SK-N-SH (cell line): ENCODE measurements around the gene GTF2I. TPM values are rescaled to one million over a fixed set of nuclear protein-coding genes. Genes with fewer than 3 reads are reported as not detected.
"Not testable (repeated sequence)": the region's sequence is repeated elsewhere in the genome, so short reads cannot be mapped to it uniquely, and the experiment has no call there.

Experiments
- CTCF ChIA-PET: fragments of 300-600, 350-600 bp; formaldehyde crosslinking; extraction: SDS; loops from one replicate; lab custom pipeline; 2021; lab: Yijun Ruan, JAX
- POLR2A ChIA-PET: fragments of 350-600 bp; sonication (Branson Sonifier 250); formaldehyde crosslinking; extraction: SDS; loops from one replicate; lab custom pipeline; 2020; ENCODE audit warnings: antibody characterized with exemption, inconsistent platforms; lab: Yijun Ruan, JAX
- DNase-seq: peaks from one replicate; pipeline ENCODE4 v3.0.0; 2012
- H2AFZ ChIP-seq: fragments of 200-600 bp; sonication (generic); 2 replicates; pipeline ENCODE4 v1.8.1; 2016; ENCODE audit warnings: antibody characterized with exemption, mild to moderate bottlenecking, low read depth
- H3F3A ChIP-seq: fragments of 200-600 bp; sonication (generic); replicated peaks from 2 replicates; pipeline ENCODE3; 2016; ENCODE audit warnings: antibody characterized with exemption, mild to moderate bottlenecking; ENCODE audit not compliant: insufficient read depth
- H3K27ac ChIP-seq, 2 experiments: fragments of 200-500 bp in 1 of 2; fragments of 200-600 bp in 1 of 2; sonication (Bioruptor generic) in 1 of 2; sonication (generic), shearing (Covaris generic) in 1 of 2; 2 replicates each; pipeline versions ENCODE4 v1.5.1 to v1.6.1; 2014 to 2016; ENCODE audit warnings: low read depth in 2 of 2, inconsistent platforms in 1 of 2, low read length in 1 of 2, mild to moderate bottlenecking in 1 of 2, mixed read lengths in 1 of 2
- H3K27me3 ChIP-seq: fragments of 200-600 bp; sonication (generic), shearing (Covaris generic); 2 replicates; pipeline ENCODE4 v1.6.1; 2016; ENCODE audit warnings: mixed run types; ENCODE audit not compliant: insufficient read depth
- H3K36me3 ChIP-seq, 2 experiments: fragments of 200-500 bp in 1 of 2; fragments of 200-600 bp in 1 of 2; sonication (Bioruptor generic) in 1 of 2; sonication (generic) in 1 of 2; replicated peaks in 1 of 2; 2 replicates each; pipeline versions ENCODE3 to v1.5.1; 2014 to 2016; ENCODE audit warnings: low read length in 1 of 2, mild to moderate bottlenecking in 1 of 2; ENCODE audit not compliant: insufficient read depth in 2 of 2, control insufficient read depth in 1 of 2
- H3K4me1 ChIP-seq, 2 experiments: fragments of 200-500 bp in 1 of 2; fragments of 200-600 bp in 1 of 2; sonication (Bioruptor generic) in 1 of 2; sonication (generic), shearing (Covaris generic) in 1 of 2; 2 replicates each; pipeline versions ENCODE4 v1.5.1 to v1.6.1; 2014 to 2016; ENCODE audit warnings: low read depth in 1 of 2, low read length in 1 of 2, mixed run types in 1 of 2; ENCODE audit not compliant: insufficient read depth in 2 of 2, control insufficient read depth in 1 of 2
- H3K4me2 ChIP-seq: fragments of 200-600 bp; sonication (generic), shearing (Covaris generic); 2 replicates; pipeline ENCODE4 v1.6.1; 2017; ENCODE audit warnings: mixed run types
- H3K4me3 ChIP-seq, 2 experiments: fragments of 200-500 bp in 1 of 2; fragments of 200-600 bp in 1 of 2; sonication (Bioruptor generic) in 1 of 2; sonication (generic), shearing (Covaris generic) in 1 of 2; 2 replicates each; pipeline versions ENCODE4 v1.5.1 to v1.8.1; 2014 to 2016; ENCODE audit warnings: low read depth in 2 of 2, inconsistent platforms in 1 of 2, low read length in 1 of 2, mild to moderate bottlenecking in 1 of 2, mixed read lengths in 1 of 2, moderate library complexity in 1 of 2
- H3K79me2 ChIP-seq: fragments of 200-600 bp; sonication (generic); 2 replicates; pipeline ENCODE4 v1.8.1; 2017; ENCODE audit warnings: mild to moderate bottlenecking; ENCODE audit not compliant: insufficient read depth
- H3K9ac ChIP-seq: fragments of 200-600 bp; sonication (generic); 2 replicates; pipeline ENCODE4 v1.6.1; 2017; ENCODE audit warnings: mixed run types
- H3K9me2 ChIP-seq: fragments of 200-600 bp; sonication (generic); 2 replicates; pipeline ENCODE4 v1.6.1; 2017; ENCODE audit warnings: mixed run types
- H3K9me3 ChIP-seq: fragments of 200-600 bp; sonication (generic); 2 replicates; pipeline ENCODE4 v1.6.1; 2017; ENCODE audit warnings: mixed run types, mild to moderate bottlenecking, moderate library complexity
- H4K20me1 ChIP-seq: fragments of 200-600 bp; sonication (generic); 2 replicates; pipeline ENCODE4 v1.6.1; 2017; ENCODE audit warnings: mild to moderate bottlenecking, mixed run types; ENCODE audit not compliant: insufficient read depth
- WGBS: methylation state at CpG from one replicate; pipeline ENCODE4 v1.1.6; 2017; ENCODE audit warnings: low lambda C conversion rate; 5-methylcytosine and 5-hydroxymethylcytosine counted together
- polyA plus RNA-seq, 3 experiments: library from polyadenylated mRNA; depleted of rRNA; stranded (reverse); fragments of >200 nt; gene quantifications; 2 replicates each; pipeline ENCODE4 v1.2.3, GENCODE V29; 2012

Gene GTF2I
- polyA plus RNA-seq, 1 of the 3 experiments (the other 2 are of a cell fraction) = 90.5 TPM

DNA sequence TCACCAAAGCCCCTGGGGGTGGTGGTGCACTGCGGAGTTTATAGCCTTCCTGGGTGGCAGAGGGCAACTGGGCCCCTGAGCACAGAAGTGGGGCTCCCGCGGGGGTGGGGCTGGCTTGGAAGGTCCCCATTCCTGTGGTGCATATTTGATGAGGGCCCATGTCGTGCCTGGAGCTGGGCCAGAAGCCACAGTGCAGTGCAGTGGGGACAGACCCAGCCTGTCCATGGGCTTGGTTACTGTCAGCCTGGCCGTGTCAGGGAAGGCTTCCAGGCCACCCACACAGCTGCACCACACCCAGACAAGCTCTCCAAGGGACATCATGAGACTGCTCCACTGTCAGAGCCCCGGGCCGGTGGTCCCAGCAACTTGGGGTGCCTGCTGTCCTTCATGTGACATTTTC lies 109.0 kb downstream of the GTF2I start:
- H3K9me2 ChIP-seq, H3K27ac ChIP-seq, H3K79me2 ChIP-seq, POLR2A ChIA-PET, CTCF ChIA-PET, H3K36me3 ChIP-seq, H3K4me3 ChIP-seq, H3K4me2 ChIP-seq, H3K9me3 ChIP-seq, H3F3A ChIP-seq, H2AFZ ChIP-seq, H4K20me1 ChIP-seq, H3K4me1 ChIP-seq, H3K9ac ChIP-seq, H3K27me3 ChIP-seq, DNase-seq: not testable (repeated sequence)
- 73% methylated on average over 3 of the region's 7 CpGs for WGBS

DNA sequence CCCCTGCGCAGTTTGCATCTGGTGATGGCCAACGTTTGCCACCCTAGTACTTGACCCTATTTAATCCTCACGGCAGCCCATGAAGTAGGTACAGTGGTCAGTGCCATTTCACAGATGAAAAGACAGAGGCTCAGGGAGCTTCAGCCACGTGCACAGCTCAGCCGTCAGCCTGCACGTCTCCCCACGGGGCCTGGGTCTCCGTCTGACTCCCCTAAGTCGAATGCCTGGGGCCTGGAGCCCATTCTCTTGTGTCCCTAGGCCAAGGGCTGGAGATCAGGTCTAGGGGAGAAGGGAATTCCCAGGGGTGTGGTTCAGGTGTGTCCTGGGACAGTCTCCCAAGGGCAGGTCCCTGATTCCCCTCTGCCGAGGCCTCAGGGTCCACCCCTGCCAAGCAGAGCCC lies 109.5 kb downstream of the GTF2I start:
- H3K9me3 ChIP-seq, CTCF ChIA-PET, H3K4me3 ChIP-seq, H3K79me2 ChIP-seq, H3K9ac ChIP-seq, H3K4me2 ChIP-seq, H4K20me1 ChIP-seq, DNase-seq, H3K9me2 ChIP-seq, H3K27ac ChIP-seq, H3K27me3 ChIP-seq, H3K36me3 ChIP-seq, H3F3A ChIP-seq, POLR2A ChIA-PET, H3K4me1 ChIP-seq, H2AFZ ChIP-seq: not testable (repeated sequence)
- 100% methylated on average over 2 of the region's 10 CpGs for WGBS

- H2AFZ ChIP-seq, H3K9me3 ChIP-seq, H3K27ac ChIP-seq, CTCF ChIA-PET, H3K9ac ChIP-seq, H3K4me3 ChIP-seq, H3F3A ChIP-seq, H3K9me2 ChIP-seq, H3K36me3 ChIP-seq, H3K79me2 ChIP-seq, H3K27me3 ChIP-seq, H3K4me1 ChIP-seq, H3K4me2 ChIP-seq, POLR2A ChIA-PET, H4K20me1 ChIP-seq, DNase-seq: not testable (repeated sequence)
- 97% methylated on average over 4 of the region's 7 CpGs for WGBS
Measured at GRCh38 chr7:74770062-74770461, 112.5 kb downstream of the GTF2I start.

DNA sequence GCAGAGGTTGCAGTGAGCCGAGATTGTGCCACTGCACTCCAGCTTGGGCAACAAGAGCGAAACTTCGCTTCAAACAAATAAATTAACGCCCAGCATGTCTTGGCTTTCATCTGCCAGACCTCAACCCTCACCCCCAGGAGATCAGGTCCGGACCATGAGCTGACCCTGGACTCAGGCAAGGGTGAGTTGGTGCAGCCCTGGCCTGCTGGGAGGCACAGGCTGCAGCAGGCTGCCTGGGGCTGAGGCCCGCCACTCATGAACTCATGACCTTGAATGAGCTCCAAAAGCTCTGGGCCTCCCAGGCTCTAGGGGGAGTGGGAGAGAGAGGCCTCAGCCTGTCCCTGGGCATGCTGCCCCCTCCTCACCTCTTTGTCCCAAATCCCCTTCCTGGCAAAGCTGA lies 114.6 kb downstream of the GTF2I start:
- POLR2A ChIA-PET, H3K4me3 ChIP-seq, H3K36me3 ChIP-seq, H3K27me3 ChIP-seq, H3K9ac ChIP-seq, H3F3A ChIP-seq, H3K9me2 ChIP-seq, H3K9me3 ChIP-seq, H4K20me1 ChIP-seq, H3K4me1 ChIP-seq, H3K79me2 ChIP-seq, H2AFZ ChIP-seq, DNase-seq, CTCF ChIA-PET, H3K4me2 ChIP-seq, H3K27ac ChIP-seq: not testable (repeated sequence)
- 94% methylated on average over 5 of the region's 6 CpGs for WGBS

DNA sequence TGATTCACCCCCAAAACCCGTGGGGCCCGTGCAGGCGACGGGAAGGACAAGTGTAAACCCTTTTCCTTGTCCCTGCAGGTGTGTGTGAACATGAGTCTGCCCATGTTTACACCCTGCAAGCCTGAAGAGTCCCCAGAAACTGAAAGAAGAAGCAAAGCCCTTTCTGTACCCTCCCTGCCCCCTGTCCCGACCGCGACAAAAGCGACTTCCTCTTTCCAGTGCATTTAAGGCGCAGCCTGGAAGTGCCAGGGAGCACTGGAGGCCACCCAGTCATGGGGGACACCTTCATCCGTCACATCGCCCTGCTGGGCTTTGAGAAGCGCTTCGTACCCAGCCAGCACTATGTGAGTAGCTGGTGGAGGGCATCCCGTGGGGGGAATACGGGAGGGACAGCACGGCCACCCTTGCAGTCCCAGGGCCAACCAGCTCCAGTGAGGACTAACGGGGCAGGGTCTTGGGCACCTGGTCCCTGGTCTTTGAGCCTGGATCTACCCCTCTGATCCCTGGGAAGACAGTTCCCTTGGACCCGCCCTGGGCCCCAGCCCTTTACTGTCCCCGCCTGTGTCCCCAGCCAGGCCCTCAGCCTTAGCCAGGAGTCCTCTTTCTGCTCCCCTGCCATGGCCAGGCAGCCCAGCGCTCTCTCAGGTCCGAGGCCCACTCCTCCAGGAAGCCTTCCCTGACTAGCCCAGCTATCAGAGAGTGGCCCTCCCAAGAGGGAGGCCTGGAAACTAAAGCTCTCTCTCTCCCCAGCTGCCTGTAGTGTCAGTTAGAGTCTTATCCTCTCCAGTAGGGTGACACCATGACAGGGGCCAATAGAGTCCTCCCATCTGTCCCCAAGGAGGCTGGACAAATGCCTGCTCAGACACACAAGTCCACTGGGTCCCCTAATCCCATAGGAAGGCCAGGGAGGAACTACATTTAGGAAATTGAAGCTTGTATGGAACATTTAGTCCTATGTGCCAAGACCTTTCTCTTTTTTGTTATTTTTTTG lies 116.5 kb downstream of the GTF2I start, which contains the start of gene NCF1:
Gene NCF1, plus strand, starts transcription at position 252 of the 991 bp plus-strand sequence. Its CDS starts 21 bp downstream, at position 273.
- H3K9me3 ChIP-seq, H3K9ac ChIP-seq, H3K79me2 ChIP-seq, CTCF ChIA-PET, H3K36me3 ChIP-seq, H3K4me3 ChIP-seq, H3F3A ChIP-seq, H2AFZ ChIP-seq, DNase-seq, H3K9me2 ChIP-seq, H3K4me1 ChIP-seq, H3K27me3 ChIP-seq, H4K20me1 ChIP-seq, H3K4me2 ChIP-seq, POLR2A ChIA-PET, H3K27ac ChIP-seq: not testable (repeated sequence)
- no CpG with 5 or more reads among the region's 21 CpGs for WGBS

DNA sequence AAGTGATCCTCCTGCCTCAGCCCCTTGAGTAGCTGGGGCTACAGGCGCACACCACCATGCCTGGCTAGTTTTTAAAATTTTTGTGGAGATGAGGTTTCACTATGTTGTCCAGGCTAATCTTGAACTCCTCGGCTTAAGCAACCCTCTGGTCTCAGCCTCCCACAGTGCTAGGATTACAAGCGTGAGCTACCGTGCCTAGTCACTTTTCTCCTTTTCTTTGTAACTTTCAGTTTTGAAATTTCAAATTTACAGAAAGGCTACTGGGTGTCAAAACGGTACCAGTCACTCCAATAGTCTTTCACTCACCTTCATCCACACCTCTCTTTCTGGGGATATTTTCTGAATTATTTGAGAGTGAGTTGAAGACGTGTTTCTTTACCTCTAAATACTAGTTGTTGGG lies 117.6 kb downstream of the GTF2I start:
- H3K27me3 ChIP-seq, H3K9me3 ChIP-seq, H3K4me1 ChIP-seq, CTCF ChIA-PET, POLR2A ChIA-PET, H4K20me1 ChIP-seq, H3F3A ChIP-seq, H2AFZ ChIP-seq, H3K9ac ChIP-seq, H3K9me2 ChIP-seq, H3K79me2 ChIP-seq, H3K4me3 ChIP-seq, H3K36me3 ChIP-seq, H3K27ac ChIP-seq, H3K4me2 ChIP-seq, DNase-seq: not testable (repeated sequence)
- no CpG with 5 or more reads among the region's 6 CpGs for WGBS
